ENCODE results near the gene ST8SIA2. TPM values are rescaled to one million over a fixed set of nuclear protein-coding genes. Genes with fewer than 3 reads are reported as not detected.

The ST8SIA2 gene
- total and polyA plus RNA-seq, 10 of the 15 experiments (the other 5 are each of a cell fraction or from before 2014, with no cell fraction given): not detected

DNA sequence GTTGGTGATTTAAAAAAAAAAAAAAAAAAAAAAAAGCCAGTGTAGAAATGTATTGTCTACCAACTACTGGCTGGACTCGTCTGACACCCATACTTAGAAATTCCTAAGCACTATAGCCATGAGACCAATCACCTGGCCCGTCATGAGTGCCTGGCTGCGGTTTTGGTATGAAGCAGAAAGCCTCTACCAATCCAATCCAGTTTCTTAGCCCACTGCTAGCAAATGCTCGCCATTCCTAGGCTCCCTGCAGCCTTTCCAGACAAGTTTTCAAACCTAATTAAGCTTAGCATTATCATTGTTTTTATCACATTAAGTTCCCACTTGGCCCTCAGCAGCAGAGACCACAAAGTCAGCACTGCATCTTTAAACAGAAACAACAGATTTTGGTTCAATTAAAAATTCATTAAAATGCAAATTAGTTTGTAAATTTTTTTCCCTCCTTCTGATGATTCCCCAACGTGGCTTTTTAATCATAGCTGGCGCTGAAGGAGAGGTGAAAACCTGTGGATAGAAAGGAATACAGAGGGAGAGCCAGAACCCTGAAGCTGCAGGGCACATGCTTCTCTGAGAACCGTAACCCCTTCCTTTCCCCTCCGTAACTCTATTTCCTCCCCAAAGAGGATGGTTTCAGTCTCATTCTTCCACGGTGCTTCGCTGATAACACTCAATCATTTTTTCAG, 32.2 kb upstream of the ST8SIA2 start:
- DNase-seq (ENCODE audit: low read depth, low spot score) (no peak), ATAC-seq (no peak), FAIRE-seq (no peak)
- SMC1A ChIA-PET (ENCODE audit: uncharacterized antibody, unreplicated experiment): no interaction called here
- Histone ChIP-seq H3K27ac (ENCODE audit: control insufficient read depth, insufficient read depth) (no peak overlapping the region), H3K79me2 (ENCODE audit: control insufficient read depth, insufficient read depth, low read length) (no peaks in the 10 kb centered on the region), H3K4me2 (ENCODE audit: control insufficient read depth, insufficient read depth) (no peak overlapping the region), H3K4me1 (ENCODE audit: control insufficient read depth, insufficient read depth, low read length) (no peaks in the 10 kb centered on the region), H3K4me3 (no peak overlapping the region), H3K9ac (ENCODE audit: control insufficient read depth, insufficient read depth, low read length) (no peak overlapping the region), H3K36me3 (ENCODE audit: control insufficient read depth in 2 of 2, insufficient read depth in 2 of 2, low read length in 1 of 2) (no peaks in the 10 kb centered on the region), H4K20me1 (ENCODE audit: control insufficient read depth, insufficient read depth) (no peaks in the 10 kb centered on the region), H2AFZ (ENCODE audit: control insufficient read depth, low read depth, low read length) (no peak overlapping the region), H3K9me3 (replicated peaks; ENCODE audit: control insufficient read depth, insufficient read depth, low read length) (no peaks in the 10 kb centered on the region), H3K27me3 (replicated peaks in 1 of 2; ENCODE audit: control insufficient read depth in 2 of 2, insufficient read depth in 2 of 2, low read length in 1 of 2) (peaks cover 0 to 3% of the 10 kb centered on the region in 2 experiments; a peak in 1 of 4 replicates)
- intact Hi-C loops (cut with micrococcal nuclease; ENCODE audit: unreplicated experiment) (no loop called here), in situ Hi-C loops (cut with MboI) (no loop called here)
- TF ChIP-seq ETV6 (conservative IDR thresholded peaks at IDR 0.05 in 1 of 2, IDR thresholded peaks at IDR 0.05 in 1 of 2; ENCODE audit: borderline replicate concordance in 1 of 2, low read depth in 1 of 2) (no peak), JUND (IDR thresholded peaks at IDR 0.05; ENCODE audit: low read depth, low read length) (no peak), LARP7 (IDR thresholded peaks at IDR 0.05) (no peak), STAT1 (conservative IDR thresholded peaks at IDR 0.05) (no peak), NR2C1 (IDR thresholded peaks at IDR 0.05) (no peak), SRF (IDR thresholded peaks at IDR 0.05; ENCODE audit: low read depth in 2 of 2, low read length in 2 of 2) (no peak), STAT3 (IDR thresholded peaks at IDR 0.05; ENCODE audit: low read depth, low read length) (no peak), CEBPB (IDR thresholded peaks at IDR 0.05; ENCODE audit: borderline replicate concordance in 1 of 2, low read depth in 2 of 2, low read length in 2 of 2) (no peak), ZBED1 (IDR thresholded peaks at IDR 0.05; ENCODE audit: borderline replicate concordance) (no peak), NKRF (conservative IDR thresholded peaks at IDR 0.05) (no peak), CHD1 (IDR thresholded peaks at IDR 0.05; ENCODE audit: low read depth, low read length) (no peak), SP1 (IDR thresholded peaks at IDR 0.05; ENCODE audit: low read depth, low read length) (no peak), IRF5 (IDR thresholded peaks at IDR 0.05; ENCODE audit: borderline replicate concordance) (no peak), NFYB (IDR thresholded peaks at IDR 0.05; ENCODE audit: insufficient read depth, low read depth, low read length) (no peak), EZH2 (IDR thresholded peaks at IDR 0.05; ENCODE audit: borderline replicate concordance, control insufficient read depth, low read depth, low read length) (no peak), CTCF (IDR thresholded peaks at IDR 0.05 in 2 of 3, conservative IDR thresholded peaks at IDR 0.05 in 1 of 3; ENCODE audit: control insufficient read depth in 2 of 3, extremely low read depth in 1 of 3, insufficient read depth in 1 of 3, low read depth in 3 of 3, low read length in 3 of 3) (no peak), PAX5 (IDR thresholded peaks at IDR 0.05; ENCODE audit: borderline replicate concordance, low read depth, low read length) (no peak)
- POLR2A ChIA-PET: interaction anchor here (0.5 kb wide), 1 partner anchor 1034 kb away, joined by 6 read pairs; no protein-coding TSS in a partner anchor
- WGBS (ENCODE audit: insufficient coverage, insufficient replicate concordance, low lambda C conversion rate, missing lambda C conversion rate): 22% methylated on average over 10 of the region's 10 CpGs
- CTCF ChIA-PET: no interaction called here
- RAD21 ChIA-PET (ENCODE audit: unreplicated experiment): no interaction called here
- no TSS peak for BruUV-seq (replicated peaks)
